Measurements from ENCODE around the gene CCND1. TPM values are rescaled to one million over a fixed set of nuclear protein-coding genes. Genes with fewer than 3 reads are reported as not detected.

CCND1 gene
- total RNA-seq, 1 experiment from 2014 or later, result 868 TPM

- intact Hi-C loops (cut with micrococcal nuclease), result no loop called here
Observed at GRCh38 chr11:69634069-69634468, 6.9 kb upstream of the CCND1 start.

GRCh38 chr11:69634590-69634989, 6.4 kb upstream of the CCND1 start:
- Histone ChIP-seq H3K9me3 (ENCODE audit: low read length) (no peaks in the 10 kb centered on the region), H3K9ac (ENCODE audit: low read length) (no peak overlapping the region), H3F3A (ENCODE audit: low read length, unreplicated experiment) (no peaks in the 10 kb centered on the region), H3K36me3 (ENCODE audit: low read depth, low read length) (no peaks in the 10 kb centered on the region), H3K9me2 (replicated peaks; ENCODE audit: low read length) (no peaks in the 10 kb centered on the region), H3K4me2 (ENCODE audit: low read length) (no peak overlapping the region), H3K4me3 (ENCODE audit: low read length) (no peak overlapping the region), H3K27ac (ENCODE audit: low read length) (no peak overlapping the region), H4K20me1 (ENCODE audit: low read length) (no peaks in the 10 kb centered on the region), H3K4me1 (ENCODE audit: insufficient read depth, low read length) (peaks cover 24% of the 10 kb centered on the region), H3K27me3 (ENCODE audit: low read length) (no peaks in the 10 kb centered on the region), H3K79me2 (ENCODE audit: low read length) (peaks cover 6% of the 10 kb centered on the region), H2AFZ (ENCODE audit: low read length) (no peak overlapping the region)
- DNase-seq (no peak), ATAC-seq (no peak)
- no peak for TF ChIP-seq CTCF (conservative IDR thresholded peaks at IDR 0.05; ENCODE audit: low read depth, low read length)
- TF ChIP-seq EZH2 (IDR thresholded peaks at IDR 0.05; ENCODE audit: low read length, unreplicated experiment), result no peak
- ChIA-PET CTCF (no interaction called here), POLR2A (ENCODE audit: unreplicated experiment) (no interaction called here)
- BruUV-seq (replicated peaks), result no TSS peak
- intact Hi-C loops (cut with micrococcal nuclease), result no loop called here

More at GRCh38 chr11:69634069-69634468, 6.9 kb upstream of the CCND1 start:
- CTCF ChIA-PET, result no interaction called here
- H3K27me3 ChIP-seq (ENCODE audit: low read length), result no peaks in the 10 kb centered on the region
- H4K20me1 ChIP-seq (ENCODE audit: low read length), result no peaks in the 10 kb centered on the region
- H2AFZ ChIP-seq (ENCODE audit: low read length), result no peak overlapping the region
- no peak overlapping the region for H3K4me2 ChIP-seq (ENCODE audit: low read length)
- ATAC-seq, result no peak
- H3K27ac ChIP-seq (ENCODE audit: low read length), result no peak overlapping the region
- H3K4me3 ChIP-seq (ENCODE audit: low read length), result no peak overlapping the region
- H3K9me3 ChIP-seq (ENCODE audit: low read length), result no peaks in the 10 kb centered on the region
- DNase-seq, result no peak
- peaks cover under 1% of the 10 kb centered on the region; the same call in 1 of the 2 replicates for H3K79me2 ChIP-seq (ENCODE audit: low read length)
- no peaks in the 10 kb centered on the region for H3K9me2 ChIP-seq (replicated peaks; ENCODE audit: low read length)
- TF ChIP-seq EZH2phosphoT487 (IDR thresholded peaks at IDR 0.05; ENCODE audit: borderline replicate concordance, low read length), result no peak
- no peak for TF ChIP-seq CTCF (conservative IDR thresholded peaks at IDR 0.05; ENCODE audit: low read depth, low read length)
- TF ChIP-seq EZH2 (IDR thresholded peaks at IDR 0.05; ENCODE audit: low read length, unreplicated experiment), result no peak
- BruUV-seq (replicated peaks), result no TSS peak
- no peak overlapping the region for H3K9ac ChIP-seq (ENCODE audit: low read length)
- no peaks in the 10 kb centered on the region for H3F3A ChIP-seq (ENCODE audit: low read length, unreplicated experiment)
- POLR2A ChIA-PET (ENCODE audit: unreplicated experiment), result no interaction called here
- peaks cover 24% of the 10 kb centered on the region for H3K4me1 ChIP-seq (ENCODE audit: insufficient read depth, low read length)
- H3K36me3 ChIP-seq (ENCODE audit: low read depth, low read length), result no peaks in the 10 kb centered on the region

- CTCF ChIA-PET, result no interaction called here
- Histone ChIP-seq H3K27ac (ENCODE audit: low read length) (no peak overlapping the region), H3K9me2 (replicated peaks; ENCODE audit: low read length) (no peaks in the 10 kb centered on the region), H2AFZ (ENCODE audit: low read length) (no peak overlapping the region), H3K79me2 (ENCODE audit: low read length) (peaks cover 12% of the 10 kb centered on the region), H3K4me1 (ENCODE audit: insufficient read depth, low read length) (peaks cover 24% of the 10 kb centered on the region), H3K4me2 (ENCODE audit: low read length) (no peak overlapping the region), H3K4me3 (ENCODE audit: low read length) (no peak overlapping the region), H3K27me3 (ENCODE audit: low read length) (no peaks in the 10 kb centered on the region), H3F3A (ENCODE audit: low read length, unreplicated experiment) (no peaks in the 10 kb centered on the region), H3K9me3 (ENCODE audit: low read length) (no peaks in the 10 kb centered on the region), H4K20me1 (ENCODE audit: low read length) (no peaks in the 10 kb centered on the region), H3K9ac (ENCODE audit: low read length) (no peak overlapping the region), H3K36me3 (ENCODE audit: low read depth, low read length) (no peaks in the 10 kb centered on the region)
- no TSS peak for BruUV-seq (replicated peaks)
- intact Hi-C loops (cut with micrococcal nuclease), result loop anchor here (5.0 kb wide), 1 partner anchor 268 kb away; no protein-coding TSS in a partner anchor
- no peak for TF ChIP-seq EZH2phosphoT487 (IDR thresholded peaks at IDR 0.05; ENCODE audit: borderline replicate concordance, low read length)
- TF ChIP-seq CTCF (conservative IDR thresholded peaks at IDR 0.05; ENCODE audit: low read depth, low read length), result no peak
- POLR2A ChIA-PET (ENCODE audit: unreplicated experiment), result no interaction called here
- no peak for ATAC-seq
- no peak for DNase-seq
Observed at GRCh38 chr11:69635195-69635594, 5.8 kb upstream of the CCND1 start.

Measured in PC-3 (cell line).